ENCODE results near the gene CIZ1.

Gene CIZ1

GRCh38 chr9:128163523-128164306, 27.7 kb downstream of the CIZ1 start:
- no peak for DNase-seq

- no peak for DNase-seq
Observed at GRCh38 chr9:128163027-128163515, 28.3 kb downstream of the CIZ1 start.

GRCh38 chr9:128162215-128163026, 29.0 kb downstream of the CIZ1 start:
- DNase-seq = peak in 14 of 51 donors; percentile 6 to 67 (median 28)

- DNase-seq = no peak
Observed at GRCh38 chr9:128161215-128161902, 30.0 kb downstream of the CIZ1 start.

DNA sequence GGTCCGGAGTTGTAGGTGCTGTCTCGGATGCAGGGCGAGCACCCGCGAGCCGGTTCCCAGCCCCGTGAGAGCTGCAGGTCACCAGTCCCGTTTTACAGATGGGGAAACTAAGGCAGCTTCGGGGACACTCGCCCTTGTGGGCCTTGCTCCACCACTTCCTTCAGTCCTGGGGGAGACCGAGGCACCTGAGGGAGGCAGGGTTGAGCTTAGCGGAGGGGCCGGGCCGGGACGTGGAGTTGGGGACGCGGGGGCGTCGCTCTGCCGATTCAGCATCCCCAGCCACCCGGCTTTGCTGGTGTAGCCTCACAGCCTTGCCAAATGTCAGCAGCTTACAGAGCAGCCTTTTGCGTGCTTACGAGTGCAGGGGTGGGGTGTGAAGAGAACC, 30.8 kb downstream of the CIZ1 start:
- peak in 2 of 51 donors; percentile 14 to 36 for DNase-seq

GRCh38 chr9:128159784-128160602, 31.4 kb downstream of the CIZ1 start, which contains the start of gene BBLN:
TSS of gene BBLN (plus strand) at chr9:128160265. CDS start at chr9:128160408, 143 bp downstream.
- DNase-seq = peak; percentile 15 to 98 (median 92)

DNA sequence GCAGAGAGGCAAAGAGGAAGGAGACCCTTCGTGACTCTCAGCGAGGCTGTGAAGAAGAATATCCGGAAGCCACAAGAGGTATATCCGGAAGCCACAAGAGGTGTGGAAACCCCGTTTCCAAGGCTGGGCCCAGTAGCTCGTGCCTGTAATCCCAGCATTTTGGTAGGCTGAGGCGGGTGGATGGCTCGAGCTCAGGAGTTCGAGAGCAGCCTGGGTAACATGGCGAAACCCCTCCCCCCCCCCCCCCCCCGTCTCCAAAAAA, 31.9 kb downstream of the CIZ1 start:
- DNase-seq = no peak

GRCh38 chr9:128155736-128156500, 35.5 kb downstream of the CIZ1 start:
- DNase-seq = no peak

DNA sequence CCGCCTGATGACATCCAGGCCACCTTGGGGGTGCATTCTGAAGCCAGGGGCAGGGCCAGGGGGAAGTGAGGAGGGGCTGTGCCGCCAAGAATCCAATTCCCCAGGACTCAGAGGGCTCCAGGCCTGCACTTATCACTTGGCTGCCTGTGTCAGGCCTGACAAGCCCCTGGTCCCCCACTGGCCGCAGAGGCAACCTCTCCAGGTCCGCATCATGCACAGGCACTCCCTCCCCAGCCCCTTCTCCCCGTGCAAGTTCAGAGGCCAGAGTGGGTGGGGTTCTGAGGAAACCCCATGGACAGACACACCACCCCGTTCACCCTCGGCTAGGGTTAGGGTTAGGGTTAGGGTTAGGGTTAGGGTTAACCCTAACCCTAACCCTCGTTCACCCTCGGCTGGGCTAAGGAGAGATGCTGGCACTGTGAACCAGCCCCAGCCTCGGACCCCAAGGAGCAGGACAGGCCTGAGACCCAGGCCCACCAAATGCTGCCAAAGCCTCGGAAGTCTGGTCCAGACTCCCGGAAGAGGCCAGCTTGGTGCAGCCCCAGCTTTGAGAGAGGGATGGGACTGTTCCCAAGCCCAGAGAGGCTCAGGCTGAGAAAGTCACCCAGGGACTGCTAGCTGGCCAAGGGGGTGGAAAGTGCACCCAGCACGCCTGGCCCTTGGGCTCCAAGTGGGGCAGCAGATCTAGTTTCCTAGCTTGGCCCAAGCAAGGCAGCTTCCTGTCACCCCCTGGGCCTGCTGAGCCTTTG, 37.3 kb downstream of the CIZ1 start:
- no peak for DNase-seq

DNA sequence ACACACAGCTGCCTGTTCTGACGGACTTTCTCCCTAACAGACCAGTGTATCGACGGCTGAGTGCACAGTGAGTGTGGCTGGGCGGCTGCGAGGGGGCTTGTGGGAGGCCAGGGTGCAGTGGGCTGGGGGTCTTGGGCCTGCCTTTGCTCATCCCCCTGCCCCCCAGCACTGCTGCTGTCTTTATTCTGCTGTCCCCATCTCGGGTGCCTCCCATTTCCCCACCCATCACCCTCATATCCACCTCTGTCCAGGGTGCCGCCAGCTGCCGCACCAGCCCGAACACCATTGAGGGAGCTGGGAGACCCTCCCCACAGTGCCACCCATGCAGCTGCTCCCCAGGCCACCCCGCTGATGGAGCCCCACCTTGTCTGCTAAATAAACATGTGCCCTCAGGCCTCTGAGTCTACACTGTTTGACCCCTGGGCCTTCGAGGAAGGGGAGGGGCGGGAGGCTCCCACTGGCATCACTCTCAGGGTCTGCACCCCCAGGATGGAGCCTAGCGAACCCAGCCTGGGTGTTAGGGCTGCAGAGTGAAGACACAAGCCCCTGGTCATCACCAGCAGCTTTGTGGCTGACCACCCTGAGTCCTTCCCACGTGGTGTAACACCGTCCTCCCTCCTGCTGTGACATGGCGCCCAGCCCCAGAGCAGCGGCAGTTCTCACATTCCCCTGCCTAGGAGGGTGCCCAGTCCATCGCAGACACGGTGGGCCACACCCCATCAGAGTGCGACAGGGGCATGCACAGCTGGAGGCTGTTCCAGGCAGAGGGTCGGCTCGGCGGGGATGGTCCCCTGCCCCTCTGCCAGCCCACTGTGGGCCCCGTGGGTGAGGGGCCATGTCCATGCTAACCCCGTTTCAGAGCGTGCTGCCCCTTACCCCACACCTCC, 38.1 kb downstream of the CIZ1 start:
- DNase-seq = no peak

- no peak for DNase-seq
Observed at GRCh38 chr9:128152133-128153059, 39.0 kb downstream of the CIZ1 start.

DNA sequence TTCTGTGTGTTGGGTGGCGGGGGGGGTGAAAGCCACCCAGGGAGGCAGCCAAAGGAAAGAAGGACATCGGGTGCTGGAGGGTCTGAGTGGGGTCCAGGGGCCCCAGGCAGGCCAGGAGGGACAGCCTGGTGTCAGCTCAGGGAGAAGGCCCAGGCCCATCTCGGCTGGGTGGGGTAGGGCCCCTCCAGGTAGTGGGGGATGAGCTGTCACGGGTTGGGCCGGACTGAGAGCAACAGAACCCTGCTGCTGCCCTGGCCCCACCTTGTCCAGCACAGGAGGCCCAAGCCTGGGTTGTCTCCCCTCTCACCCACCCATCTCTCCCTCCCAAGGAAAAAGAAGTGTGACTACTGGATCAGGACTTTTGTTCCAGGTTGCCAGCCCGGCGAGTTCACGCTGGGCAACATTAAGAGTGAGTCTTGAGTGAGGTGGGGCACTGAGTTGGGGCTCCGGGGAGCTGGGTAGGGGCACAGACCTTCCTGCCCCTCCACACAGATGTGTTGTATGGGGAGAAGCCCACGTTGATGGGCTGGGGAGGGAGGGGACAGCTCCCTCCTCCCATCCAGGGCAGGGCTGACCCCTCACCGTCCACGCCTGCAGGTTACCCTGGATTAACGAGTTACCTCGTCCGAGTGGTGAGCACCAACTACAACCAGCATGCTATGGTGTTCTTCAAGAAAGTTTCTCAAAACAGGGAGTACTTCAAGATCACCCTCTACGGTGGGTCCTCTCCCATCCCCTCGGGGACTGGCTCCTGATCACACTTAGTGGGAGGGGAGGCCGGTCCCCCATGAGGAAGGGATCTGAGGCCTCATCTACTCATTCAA, 39.9 kb downstream of the CIZ1 start:
- no peak for DNase-seq

DNA sequence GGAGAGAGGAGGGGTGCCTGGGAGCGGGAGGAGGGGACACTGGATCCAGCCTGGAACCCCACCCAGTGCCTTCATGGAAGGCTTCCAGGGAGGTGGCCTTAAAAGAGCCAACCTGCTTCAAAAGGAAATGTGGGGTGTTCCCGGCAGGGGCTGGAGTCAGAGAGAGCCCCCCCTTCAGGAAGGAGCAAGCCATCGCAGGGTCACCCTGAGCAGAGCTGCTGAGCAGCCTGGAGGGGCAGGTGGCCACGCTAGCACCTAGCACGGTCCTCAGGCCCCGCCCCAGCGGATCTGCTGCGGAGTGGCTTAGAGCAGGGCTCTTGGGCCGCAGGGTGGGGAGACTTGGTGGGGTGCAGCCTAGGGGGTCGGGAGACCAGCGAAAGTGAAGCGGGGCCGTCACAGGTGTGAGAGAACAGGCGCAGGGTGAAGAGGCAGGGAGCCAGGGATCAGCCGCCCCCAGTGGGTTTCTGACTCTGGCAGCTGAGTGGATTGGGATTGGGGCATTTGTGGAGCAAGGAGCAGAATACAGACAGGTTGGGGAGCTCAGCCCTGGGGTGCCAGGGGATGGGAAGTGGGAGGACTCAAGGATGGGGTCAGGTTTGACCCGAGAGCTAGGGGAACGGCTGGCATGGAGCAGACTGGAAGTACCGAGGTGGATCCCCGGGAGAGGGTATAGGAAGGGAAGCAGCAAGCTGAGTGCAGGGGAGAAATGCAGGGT, 40.6 kb downstream of the CIZ1 start:
- no peak for DNase-seq

DNA sequence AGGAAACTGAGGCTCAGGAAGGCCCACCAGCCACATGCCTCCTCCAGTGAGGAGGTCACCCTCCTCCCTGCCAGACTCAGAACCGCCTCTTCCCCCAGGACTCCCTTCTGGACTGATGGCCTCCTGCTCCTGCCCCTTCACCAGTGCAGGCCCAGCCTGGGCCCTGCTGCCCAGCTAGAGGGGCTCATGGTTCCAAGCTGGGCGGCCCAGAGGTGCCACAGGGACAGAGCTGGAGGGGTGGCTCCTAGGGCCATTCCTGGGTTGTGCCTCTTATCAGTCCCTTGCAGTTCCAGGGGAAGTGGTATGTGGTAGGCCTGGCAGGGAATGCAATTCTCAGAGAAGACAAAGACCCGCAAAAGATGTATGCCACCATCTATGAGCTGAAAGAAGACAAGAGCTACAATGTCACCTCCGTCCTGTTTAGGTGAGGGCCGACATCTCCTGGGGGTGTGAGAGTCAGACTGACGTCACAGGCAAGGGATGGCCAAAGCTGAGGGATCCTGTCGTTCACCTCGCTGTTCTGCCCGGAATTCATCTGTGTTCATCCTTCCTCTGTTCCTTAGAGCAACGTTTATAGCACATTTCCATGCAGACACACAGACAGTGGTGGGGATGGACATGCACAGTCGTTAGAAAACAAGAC, 41.3 kb downstream of the CIZ1 start:
- DNase-seq = no peak

DNA sequence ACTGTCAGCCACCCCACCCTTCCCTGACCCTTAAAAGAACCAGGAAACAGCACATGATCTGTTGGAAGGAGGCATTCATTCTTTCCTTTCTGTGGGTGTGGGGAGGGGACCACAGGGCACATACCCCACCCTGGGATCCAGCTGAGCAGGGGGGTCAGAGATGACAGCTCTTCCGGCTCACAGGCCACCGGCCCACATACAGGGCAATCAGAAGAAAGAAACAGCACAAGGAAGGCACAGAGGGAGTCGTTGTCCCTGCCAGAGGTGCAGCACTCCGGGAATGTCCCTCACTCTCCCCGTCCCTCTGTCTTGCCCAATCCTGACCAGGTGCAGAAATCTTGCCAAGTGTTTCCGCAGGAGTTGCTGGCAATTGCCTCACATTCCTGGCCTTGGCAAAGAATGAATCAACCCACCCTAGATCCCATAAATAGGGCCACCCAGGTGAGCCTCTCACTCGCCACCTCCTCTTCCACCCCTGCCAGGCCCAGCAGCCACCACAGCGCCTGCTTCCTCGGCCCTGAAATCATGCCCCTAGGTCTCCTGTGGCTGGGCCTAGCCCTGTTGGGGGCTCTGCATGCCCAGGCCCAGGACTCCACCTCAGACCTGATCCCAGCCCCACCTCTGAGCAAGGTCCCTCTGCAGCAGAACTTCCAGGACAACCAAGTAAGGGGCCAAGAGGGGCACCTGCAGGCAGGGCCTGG, 42.2 kb downstream of the CIZ1 start, which contains the start of gene LCN2:
LCN2 (plus strand) TSS at position 453 of the 701 bp plus-strand sequence; CDS start at position 526, 73 bp downstream.
- no peak for DNase-seq

Data from hypothalamus (tissue), 51 donors.